B cell (primary cell): ENCODE measurements around the gene GZMM. TPM values are rescaled to one million over a fixed set of nuclear protein-coding genes. Genes with fewer than 3 reads are reported as not detected.

Source experiments
- ATAC-seq: fragments of 200-7000 bp; cut with Tn5 transposase; one replicate; pipeline ENCODE4 v1.10.0; 2021; ENCODE audit warnings: low read depth, mild to moderate bottlenecking, moderate number of reproducible peaks, moderate library complexity
- CTCF ChIA-PET: fragments of 350-600 bp; sonication (Branson Sonifier 250); formaldehyde crosslinking; loops from one replicate; lab custom pipeline; 2021; ENCODE audit warnings: antibody characterized with exemption, inconsistent platforms; lab: Charles Lee
- POLR2A ChIA-PET: fragments of 350-600 bp; sonication (Branson Sonifier 250); formaldehyde crosslinking; loops from one replicate; lab custom pipeline; 2021; ENCODE audit warnings: antibody characterized with exemption; lab: Charles Lee
- DNase-seq: peaks from one replicate; pipeline ENCODE4 v3.0.0; 2013
- H2AFZ ChIP-seq: 2 replicates; pipeline ENCODE4 v1.6.1; 2012; ENCODE audit warnings: mild to moderate bottlenecking, low read depth, low read length; ENCODE audit not compliant: insufficient read depth, poor library complexity, severe bottlenecking
- H3K27ac ChIP-seq, 2 donors: 1 replicate in 1 of 2; 2 replicates in 1 of 2; pipeline ENCODE4 v1.5.1; 2012 to 2013; ENCODE audit warnings: low read length in 2 of 2, mild to moderate bottlenecking in 2 of 2, moderate library complexity in 1 of 2
- H3K27me3 ChIP-seq, 4 experiments: fragments of 200-600 bp in 1 of 4; sonication (generic) in 1 of 4; replicated peaks in 1 of 4; 1 replicate in 2 of 4; 2 replicates in 2 of 4; pipeline versions ENCODE4 v1.6.1 to v1.7.0; 2013 to 2016; ENCODE audit warnings: low read length in 3 of 4, mild to moderate bottlenecking in 2 of 4, mixed read lengths in 1 of 4, moderate library complexity in 1 of 4; ENCODE audit not compliant: insufficient read depth in 4 of 4, control insufficient read depth in 3 of 4; ENCODE audit errors: control extremely low read depth in 1 of 4
- H3K36me3 ChIP-seq, 2 experiments: replicated peaks in 1 of 2; 1 replicate in 1 of 2; 2 replicates in 1 of 2; pipeline versions ENCODE4 v1.6.1 to v1.7.1; 2013; ENCODE audit warnings: low read length in 1 of 2; ENCODE audit not compliant: insufficient read depth in 2 of 2, control insufficient read depth in 1 of 2; ENCODE audit errors: control extremely low read depth in 1 of 2, extremely low read depth in 1 of 2
- H3K4me1 ChIP-seq, 2 donors: fragments of 200-600 bp in 1 of 2; sonication (generic) in 1 of 2; 1 replicate in 1 of 2; 2 replicates in 1 of 2; pipeline versions ENCODE4 v1.5.1 to v1.6.1; 2013 to 2017; ENCODE audit warnings: low read length in 2 of 2; ENCODE audit not compliant: control insufficient read depth in 2 of 2, insufficient read depth in 2 of 2
- H3K4me2 ChIP-seq: replicated peaks from 2 replicates; pipeline ENCODE3; 2012; ENCODE audit warnings: mild to moderate bottlenecking, low read depth, low read length; ENCODE audit not compliant: poor library complexity, severe bottlenecking
- H3K4me3 ChIP-seq, 5 experiments: fragments of 200-600 bp in 1 of 5; sonication (generic) in 1 of 5; 1 replicate in 3 of 5; 2 replicates in 2 of 5; pipeline versions ENCODE4 v1.5.1 to v1.7.0; 2011 to 2016; ENCODE audit warnings: low read length in 4 of 5, mild to moderate bottlenecking in 4 of 5, low read depth in 2 of 5, control low read depth in 1 of 5, moderate library complexity in 1 of 5; ENCODE audit not compliant: insufficient read depth in 1 of 5; ENCODE audit errors: control extremely low read depth in 1 of 5, extremely low read depth in 1 of 5
- H3K79me2 ChIP-seq: fragments of 200-600 bp; sonication (generic); one replicate; pipeline ENCODE4 v1.6.0; 2016; ENCODE audit warnings: low read length; ENCODE audit not compliant: control insufficient read depth, insufficient read depth
- H3K9ac ChIP-seq: fragments of 200-600 bp; sonication (generic); 2 replicates; pipeline ENCODE4 v1.6.1; 2017; ENCODE audit warnings: mild to moderate bottlenecking, low read length, moderate library complexity
- H3K9me3 ChIP-seq, 3 donors: one replicate each; pipeline versions ENCODE4 v1.6.1 to v1.7.1; 2013; ENCODE audit warnings: low read length in 2 of 3; ENCODE audit not compliant: control insufficient read depth in 2 of 3, insufficient read depth in 1 of 3; ENCODE audit errors: control extremely low read depth in 1 of 3
- H4K20me1 ChIP-seq: 2 replicates; pipeline ENCODE4 v1.6.0; 2012; ENCODE audit warnings: mild to moderate bottlenecking, low read length; ENCODE audit not compliant: insufficient read depth, control insufficient read depth, poor library complexity, severe bottlenecking
- H3K27ac Mint-ChIP-seq: one replicate; pipeline ENCODE4 v1.8.0; 2021; ENCODE audit warnings: mixed read lengths
- H3K27me3 Mint-ChIP-seq: one replicate; pipeline ENCODE4 v1.8.0; 2021; ENCODE audit warnings: mixed read lengths
- H3K4me1 Mint-ChIP-seq: one replicate; pipeline ENCODE4 v1.8.0; 2021; ENCODE audit warnings: mixed read lengths
- H3K4me3 Mint-ChIP-seq: one replicate; pipeline ENCODE4 v1.8.0; 2021; ENCODE audit warnings: mixed read lengths
- H3K9me3 Mint-ChIP-seq: one replicate; pipeline ENCODE4 v1.8.0; 2022; ENCODE audit warnings: mixed read lengths; ENCODE audit not compliant: insufficient read depth
- CTCF ChIP-seq: fragments of 200-600 bp; IDR thresholded peaks from one replicate; pipeline ENCODE4 v1.8.0; 2022; ENCODE audit warnings: antibody characterized with exemption, mild to moderate bottlenecking
- EZH2 ChIP-seq: IDR thresholded peaks from 2 replicates; pipeline ENCODE4 v1.6.1; 2012; ENCODE audit warnings: borderline replicate concordance, low read depth, mild to moderate bottlenecking, moderate library complexity, low read length; ENCODE audit not compliant: insufficient read depth, poor library complexity, severe bottlenecking
- WGBS: methylation state at CpG from one replicate; pipeline ENCODE4 v1.1.5; 2013; ENCODE audit warnings: missing lambda C conversion rate; ENCODE audit not compliant: insufficient coverage; 5-methylcytosine and 5-hydroxymethylcytosine counted together
- intact Hi-C: fragments of 100-400 bp; cut with micrococcal nuclease; formaldehyde crosslinking; loops from one replicate; pipeline ENCODE4 v1.10.0; 2022
- polyA plus RNA-seq: library from polyadenylated mRNA; depleted of rRNA; stranded (reverse); fragments of >200 nt; gene quantifications from 2 replicates; pipeline ENCODE4 v1.2.3, GENCODE V29; 2012
- total RNA-seq, 2 donors: library from RNA; stranded (reverse); fragments of 120-200 nt in 1 of 2; gene quantifications; 1 replicate in 1 of 2; 2 replicates in 1 of 2; pipeline versions ENCODE4 v1.2.3 to v1.2.4, GENCODE V29; 2013 to 2022

The GZMM gene
- total and polyA plus RNA-seq, 2 donors (not counting 1 experiment from before 2014, with no cell fraction given): 2.1 TPM; not detected in 1

GRCh38 chr19:518598-519231, 25.1 kb upstream of the GZMM start:
- peaks cover 3% of the 10 kb centered on the region for H3K79me2 ChIP-seq
- no peak overlapping the region for H3K4me3 ChIP-seq
- no peak overlapping the region for H3K27ac ChIP-seq
- no peak overlapping the region for H3K9ac ChIP-seq
- H3K27me3 Mint-ChIP-seq: no peaks in the 10 kb centered on the region
- TF ChIP-seq EZH2: no peak
- no peak for TF ChIP-seq CTCF
- ATAC-seq (peak; percentile 62), DNase-seq (peak; percentile 54)
- H3K27ac Mint-ChIP-seq: no peak overlapping the region
- H4K20me1 ChIP-seq: no peaks in the 10 kb centered on the region
- peaks cover 0 to 4% of the 10 kb centered on the region in 2 experiments for H3K36me3 ChIP-seq
- H3K4me1 ChIP-seq: no peaks in the 10 kb centered on the region
- no peaks in the 10 kb centered on the region for H3K9me3 Mint-ChIP-seq
- peaks cover 4% of the 10 kb centered on the region for H3K4me1 Mint-ChIP-seq
- 29% methylated on average over 55 of the region's 58 CpGs for WGBS
- H3K27me3 ChIP-seq: no peaks in the 10 kb centered on the region
- no peak overlapping the region for H2AFZ ChIP-seq
- intact Hi-C loops: no loop called here
- ChIA-PET CTCF (interaction anchor here (0.8 to 1.4 kb wide), 3 partner anchors 8 to 13 kb away, joined by 3 to 4 read pairs (median 3); partner anchors contain the start of gene CDC34), POLR2A (interaction anchor here (0.6 to 0.7 kb wide), 2 partner anchors 540 to 1415 kb away, joined by 5 to 6 read pairs; no protein-coding TSS in a partner anchor)
- H3K9me3 ChIP-seq: peaks cover 0 to 8% (median 0%) of the 10 kb centered on the region in 3 donors
- H3K4me2 ChIP-seq: peak overlapping the region; percentile 35
- no peak overlapping the region for H3K4me3 Mint-ChIP-seq

GRCh38 chr19:519449-519865, 24.4 kb upstream of the GZMM start:
- WGBS: 93% methylated on average over 45 of the region's 45 CpGs

More at GRCh38 chr19:519449-519865, 24.4 kb upstream of the GZMM start:
- Histone ChIP-seq H3K36me3 (no peaks in the 10 kb centered on the region), H3K79me2 (peaks cover under 1% of the 10 kb centered on the region), H3K4me1 (no peaks in the 10 kb centered on the region), H3K9ac (no peak overlapping the region), H4K20me1 (no peaks in the 10 kb centered on the region), H3K4me3 (no peak overlapping the region), H3K4me2 (peak overlapping the region; percentile 35), H3K27ac (no peak overlapping the region), H3K9me3 (peaks cover 0 to 8% (median 0%) of the 10 kb centered on the region in 3 donors), H3K27me3 (no peaks in the 10 kb centered on the region), H2AFZ (no peak overlapping the region)
- TF ChIP-seq CTCF (no peak), EZH2 (no peak)
- CTCF ChIA-PET: interaction anchor here (1.0 to 1.4 kb wide), 2 partner anchors 9 to 13 kb away, joined by 3 to 4 read pairs; no protein-coding TSS in a partner anchor
- H3K4me1 Mint-ChIP-seq: peaks cover 4% of the 10 kb centered on the region
- DNase-seq: no peak
- H3K9me3 Mint-ChIP-seq: no peaks in the 10 kb centered on the region
- no peak overlapping the region for H3K4me3 Mint-ChIP-seq
- ATAC-seq: no peak
- intact Hi-C loops: no loop called here
- POLR2A ChIA-PET: no interaction called here
- no peaks in the 10 kb centered on the region for H3K27me3 Mint-ChIP-seq
- no peak overlapping the region for H3K27ac Mint-ChIP-seq
